Neural cell (in vitro differentiated cells): Measurements from ENCODE around the gene ZC3H11A. TPM values are rescaled to one million over a fixed set of nuclear protein-coding genes. Genes with fewer than 3 reads are reported as not detected.

ENCODE experiments used
- H2AFZ ChIP-seq: fragments of 200-600, 300-800 bp; sonication (generic), shearing (Covaris generic); 2 replicates; pipeline ENCODE4 v1.6.0; 2014; ENCODE audit warnings: low read depth, mild to moderate bottlenecking, antibody characterized with exemption, low read length, moderate library complexity
- H3F3A ChIP-seq: fragments of 200-600 bp; shearing (Covaris generic); 2 replicates; pipeline ENCODE4 v1.6.1; 2016; ENCODE audit warnings: mild to moderate bottlenecking, moderate library complexity, mixed read lengths, antibody characterized with exemption, low read length; ENCODE audit not compliant: insufficient read depth, poor library complexity, severe bottlenecking
- H3K27ac ChIP-seq: fragments of 200-600, 300-800 bp; sonication (generic), shearing (Covaris generic); 2 replicates; pipeline ENCODE4 v1.5.1; 2014; ENCODE audit warnings: mild to moderate bottlenecking, low read length, moderate library complexity
- H3K27me3 ChIP-seq: fragments of 300-800, 200-600 bp; sonication (generic), shearing (Covaris generic); 2 replicates; pipeline ENCODE4 v1.6.0; 2014; ENCODE audit warnings: mild to moderate bottlenecking, low read depth, low read length, moderate library complexity; ENCODE audit not compliant: insufficient read depth
- H3K36me3 ChIP-seq: fragments of 300-800, 200-600 bp; sonication (generic), shearing (Covaris generic); 2 replicates; pipeline ENCODE4 v1.5.1; 2014; ENCODE audit warnings: mild to moderate bottlenecking, antibody characterized with exemption, low read length, moderate library complexity; ENCODE audit not compliant: insufficient read depth
- H3K4me2 ChIP-seq: fragments of 300-800, 200-600 bp; sonication (generic), shearing (Covaris generic); 2 replicates; pipeline ENCODE4 v1.6.0; 2014; ENCODE audit warnings: mild to moderate bottlenecking, low read length
- H3K4me3 ChIP-seq: fragments of 300-800, 200-600 bp; sonication (generic), shearing (Covaris generic); 2 replicates; pipeline ENCODE4 v1.5.1; 2014; ENCODE audit warnings: mild to moderate bottlenecking, low read length, moderate library complexity
- H3K79me2 ChIP-seq: fragments of 200-600 bp; shearing (Covaris generic); replicated peaks from 2 replicates; pipeline ENCODE4 v1.6.0; 2014; ENCODE audit warnings: mild to moderate bottlenecking, low read length, moderate library complexity; ENCODE audit not compliant: insufficient read depth
- H3K9ac ChIP-seq: fragments of 300-800, 200-600 bp; sonication (generic), shearing (Covaris generic); 2 replicates; pipeline ENCODE4 v1.6.1; 2016; ENCODE audit warnings: mild to moderate bottlenecking, low read length, mixed read lengths
- H3K9me2 ChIP-seq: fragments of 200-600 bp; shearing (Covaris generic); 2 replicates; pipeline ENCODE4 v1.6.1; 2016; ENCODE audit warnings: mild to moderate bottlenecking, low read length, mixed read lengths; ENCODE audit not compliant: insufficient read depth
- H3K9me3 ChIP-seq: fragments of 200-600, 300-800 bp; sonication (generic), shearing (Covaris generic); 2 replicates; pipeline ENCODE4 v1.6.1; 2016; ENCODE audit warnings: mild to moderate bottlenecking, mixed run types, low read length, moderate library complexity, mixed read lengths
- H4K20me1 ChIP-seq: fragments of 200-600 bp; shearing (Covaris generic); 2 replicates; pipeline ENCODE4 v1.6.1; 2016; ENCODE audit warnings: mild to moderate bottlenecking, mixed run types; ENCODE audit not compliant: insufficient read depth
- CTCF ChIP-seq: fragments of 450-650 bp; IDR thresholded peaks from 2 replicates; pipeline ENCODE4 v1.5.1; 2014; ENCODE audit warnings: antibody characterized with exemption, mild to moderate bottlenecking, moderate library complexity; ENCODE audit not compliant: poor library complexity, severe bottlenecking
- EP300 ChIP-seq: fragments of 450-650 bp; conservative IDR thresholded peaks from 2 replicates; pipeline ENCODE4 v1.6.1; 2014; ENCODE audit warnings: antibody characterized with exemption, mild to moderate bottlenecking, moderate library complexity; ENCODE audit not compliant: poor library complexity, severe bottlenecking
- EZH2 ChIP-seq: fragments of 200-600, 300-800 bp; shearing (Covaris generic), sonication (generic); IDR thresholded peaks from 2 replicates; pipeline ENCODE4 v1.6.1; 2014; ENCODE audit warnings: antibody characterized with exemption, low read length, borderline replicate concordance, mild to moderate bottlenecking; ENCODE audit not compliant: insufficient read depth, poor library complexity, severe bottlenecking
- MXI1 ChIP-seq: fragments of 450-650 bp; conservative IDR thresholded peaks from 2 replicates; pipeline ENCODE4 v1.6.1; 2014; ENCODE audit warnings: antibody characterized with exemption, mild to moderate bottlenecking; ENCODE audit not compliant: poor library complexity, severe bottlenecking
- POLR2AphosphoS5 ChIP-seq: IDR thresholded peaks from 2 replicates; pipeline ENCODE4 v1.6.1; 2012
- RAD21 ChIP-seq: fragments of 450-650 bp; conservative IDR thresholded peaks from 2 replicates; pipeline ENCODE4 v1.6.1; 2014; ENCODE audit warnings: antibody characterized with exemption, mild to moderate bottlenecking, moderate library complexity
- REST ChIP-seq: IDR thresholded peaks from 2 replicates; pipeline ENCODE4 v1.6.1; 2012; ENCODE audit warnings: borderline replicate concordance
- SMC3 ChIP-seq: fragments of 450-650 bp; conservative IDR thresholded peaks from 2 replicates; pipeline ENCODE4 v1.6.1; 2014; ENCODE audit warnings: antibody characterized with exemption, mild to moderate bottlenecking, moderate library complexity; ENCODE audit not compliant: poor library complexity
- TAF1 ChIP-seq: IDR thresholded peaks from 2 replicates; pipeline ENCODE4 v1.6.1; 2012; ENCODE audit warnings: low read depth
- polyA plus RNA-seq: library from polyadenylated mRNA; depleted of rRNA; stranded (reverse); fragments of >200 nt; gene quantifications from 2 replicates; pipeline ENCODE4 v1.2.3, GENCODE V29; 2014
- small RNA-seq, 3 experiments: library from RNA; depleted of rRNA; stranded (forward); fragments of <200 nt; gene quantifications; one replicate each; pipeline ENCODE3, GENCODE V24; 2012

ZC3H11A gene
- polyA plus RNA-seq, 1 donor from 2014 or later: 210 TPM

DNA sequence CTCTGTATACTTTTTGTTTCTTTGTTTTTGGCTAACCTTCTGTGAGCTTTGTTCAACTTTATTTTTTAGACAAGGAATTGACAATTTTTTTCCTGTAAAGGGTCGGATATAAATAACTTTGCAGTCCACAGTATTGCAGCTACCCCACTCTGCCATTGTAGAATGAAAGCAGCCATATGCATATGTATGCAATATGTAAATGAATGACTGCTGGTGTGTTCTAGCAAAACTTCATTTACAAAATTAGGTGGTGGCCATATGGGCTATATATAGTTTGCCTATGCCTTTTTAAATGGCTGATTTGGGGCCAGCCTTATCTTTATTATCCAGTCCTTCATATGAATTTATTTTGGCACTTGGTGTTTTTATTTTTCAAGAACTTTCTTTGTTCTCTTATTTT lies 48.0 kb downstream of the ZC3H11A start:
- H3K9me3 ChIP-seq: no peaks in the 10 kb centered on the region
- TF ChIP-seq MXI1: no peak
- no peak for TF ChIP-seq REST
- no peak for TF ChIP-seq RAD21
- no peak for TF ChIP-seq EZH2
- no peak for TF ChIP-seq SMC3
- no peak for TF ChIP-seq POLR2AphosphoS5
- no peak for TF ChIP-seq CTCF
- TF ChIP-seq EP300: no peak
- no peak for TF ChIP-seq TAF1
- H3K79me2 ChIP-seq: no peaks in the 10 kb centered on the region
- H3K27me3 ChIP-seq: no peaks in the 10 kb centered on the region
- H3K9me2 ChIP-seq: no peaks in the 10 kb centered on the region
- H3K4me3 ChIP-seq: no peak overlapping the region
- no peak overlapping the region for H3K4me2 ChIP-seq
- no peak overlapping the region for H3K27ac ChIP-seq
- peaks cover 12% of the 10 kb centered on the region for H3K36me3 ChIP-seq
- no peak overlapping the region for H2AFZ ChIP-seq
- H4K20me1 ChIP-seq: no peaks in the 10 kb centered on the region
- H3K9ac ChIP-seq: no peak overlapping the region
- H3F3A ChIP-seq: no peaks in the 10 kb centered on the region

Small RNA genes lying within 50 kb of the gene (small RNA-seq; reads per million reads assigned to genes)
- gene ZC3H11A: 0 to 1.9 (median 0.68) reads per million in 3 experiments

Other genes starting within 250 kb of the ZC3H11A start
- gene ATP2B4, start 168.8 kb upstream of the ZC3H11A start, polyA plus RNA-seq: 1.4 and 2.9 TPM in 2 replicates
- not detected in 2 replicates for gene LAX1, start 30.4 kb upstream of the ZC3H11A start, polyA plus RNA-seq
- 5.1 and 6.4 TPM in 2 replicates for gene ZBED6, start within 50 bp of the ZC3H11A start, polyA plus RNA-seq
- gene SNRPE, start 66.0 kb downstream of the ZC3H11A start, polyA plus RNA-seq: 208 and 373 TPM in 2 replicates